ENCODE results near the gene ASIC1.

DNA sequence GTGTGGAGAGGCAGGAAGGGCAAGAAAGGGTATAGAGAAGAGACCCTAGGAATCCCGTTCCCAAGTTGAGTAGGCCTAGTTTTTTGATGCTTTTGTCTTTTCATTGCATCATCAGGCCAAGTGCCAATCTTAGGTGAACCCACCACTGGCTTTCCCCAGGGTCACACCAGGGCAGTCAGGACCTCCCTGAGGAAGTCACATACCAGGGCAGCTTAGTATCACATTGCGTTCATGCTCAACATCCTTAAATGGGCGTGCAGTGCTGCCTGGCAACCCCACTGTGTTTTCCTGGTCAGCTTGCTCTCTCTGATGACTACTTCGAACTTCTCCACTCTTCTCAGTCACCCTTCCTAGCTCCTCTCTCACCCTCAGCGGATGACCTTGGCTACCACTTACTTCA lies 9.0 kb downstream of the ASIC1 start:
- TF ChIP-seq, protein P1, sequence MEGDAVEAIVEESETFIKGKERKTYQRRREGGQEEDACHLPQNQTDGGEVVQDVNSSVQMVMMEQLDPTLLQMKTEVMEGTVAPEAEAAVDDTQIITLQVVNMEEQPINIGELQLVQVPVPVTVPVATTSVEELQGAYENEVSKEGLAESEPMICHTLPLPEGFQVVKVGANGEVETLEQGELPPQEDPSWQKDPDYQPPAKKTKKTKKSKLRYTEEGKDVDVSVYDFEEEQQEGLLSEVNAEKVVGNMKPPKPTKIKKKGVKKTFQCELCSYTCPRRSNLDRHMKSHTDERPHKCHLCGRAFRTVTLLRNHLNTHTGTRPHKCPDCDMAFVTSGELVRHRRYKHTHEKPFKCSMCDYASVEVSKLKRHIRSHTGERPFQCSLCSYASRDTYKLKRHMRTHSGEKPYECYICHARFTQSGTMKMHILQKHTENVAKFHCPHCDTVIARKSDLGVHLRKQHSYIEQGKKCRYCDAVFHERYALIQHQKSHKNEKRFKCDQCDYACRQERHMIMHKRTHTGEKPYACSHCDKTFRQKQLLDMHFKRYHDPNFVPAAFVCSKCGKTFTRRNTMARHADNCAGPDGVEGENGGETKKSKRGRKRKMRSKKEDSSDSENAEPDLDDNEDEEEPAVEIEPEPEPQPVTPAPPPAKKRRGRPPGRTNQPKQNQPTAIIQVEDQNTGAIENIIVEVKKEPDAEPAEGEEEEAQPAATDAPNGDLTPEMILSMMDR (IDR thresholded peaks at IDR 0.05), result no peak
- TF ChIP-seq POLR2A (IDR thresholded peaks at IDR 0.05) (no peak), POLR2AphosphoS5 (IDR thresholded peaks at IDR 0.05) (peak in 1 of 3 donors; percentile 4), EP300 (IDR thresholded peaks at IDR 0.05) (no peak)

Measured in stomach (tissue), 4 donors.